K562 (cell line): Measurements from ENCODE around the gene FOXR1. TPM values are rescaled to one million over a fixed set of nuclear protein-coding genes. Genes with fewer than 3 reads are reported as not detected.

ENCODE experiments used
- ADNP ChIP-seq: fragments of 200-800 bp; sonication (Bioruptor generic); IDR thresholded peaks from 2 replicates; pipeline ENCODE4 v1.6.1; 2016; ENCODE audit warnings: missing genetic modification characterization, missing compliant biosample characterization
- BRF1 ChIP-seq: IDR thresholded peaks from 3 replicates; pipeline ENCODE4 v1.6.1; 2011; ENCODE audit warnings: borderline replicate concordance, mild to moderate bottlenecking; ENCODE audit not compliant: insufficient read length; ENCODE audit errors: extremely low read depth
- CHD1 ChIP-seq: fragments of 200-600 bp; sonication (generic); IDR thresholded peaks from one replicate; pipeline ENCODE4 v1.6.1; 2012; ENCODE audit warnings: mild to moderate bottlenecking, moderate library complexity, low read length, inconsistent platforms
- FOXK1 ChIP-seq: sonication (generic); formaldehyde crosslinking; IDR thresholded peaks from 2 replicates; pipeline ENCODE4 v1.8.0; 2022; ENCODE audit warnings: missing genetic modification reagents, mild to moderate bottlenecking, borderline replicate concordance
- GATAD2B ChIP-seq: fragments of 450-650 bp; IDR thresholded peaks from 2 replicates; pipeline ENCODE4 v1.6.1; 2017; ENCODE audit warnings: mild to moderate bottlenecking, borderline replicate concordance
- MCM7 ChIP-seq, 2 experiments: fragments of 450-650 bp; IDR thresholded peaks; 2 replicates each; pipeline ENCODE4 v1.6.1; 2016 to 2018
- MECOM ChIP-seq: fragments of 250-450 bp; sonication (Bioruptor Pico); IDR thresholded peaks from 2 replicates; pipeline ENCODE4 v1.8.0; 2022; ENCODE audit warnings: inconsistent platforms
- NFIX ChIP-seq: fragments of 250-450 bp; sonication (Bioruptor Pico); IDR thresholded peaks from 2 replicates; pipeline ENCODE4 v1.4.0; 2020; ENCODE audit warnings: low read depth, mild to moderate bottlenecking, moderate library complexity
- POLR2AphosphoS2 ChIP-seq: IDR thresholded peaks from 2 replicates; pipeline ENCODE4 v1.6.1; 2012; ENCODE audit warnings: low read length, improper control_type of control experiment
- RFX1 ChIP-seq: fragments of 450-650 bp; IDR thresholded peaks from 2 replicates; pipeline ENCODE4 v1.6.1; 2016; ENCODE audit warnings: mild to moderate bottlenecking, moderate library complexity
- SREBF2 ChIP-seq: sonication (generic); formaldehyde crosslinking; IDR thresholded peaks from 2 replicates; pipeline ENCODE4 v1.4.0; 2020; ENCODE audit warnings: mild to moderate bottlenecking, missing genetic modification reagents
- TCF7 ChIP-seq: sonication (generic); IDR thresholded peaks from 2 replicates; pipeline ENCODE4 v1.6.1; 2016; ENCODE audit warnings: antibody characterized with exemption, borderline replicate concordance
- THRA ChIP-seq: fragments of 450-650 bp; IDR thresholded peaks from 2 replicates; pipeline ENCODE4 v1.6.1; 2017; ENCODE audit warnings: mild to moderate bottlenecking, moderate library complexity
- VEZF1 ChIP-seq: fragments of 200-800 bp; sonication (Bioruptor generic); IDR thresholded peaks from 2 replicates; pipeline ENCODE4 v1.6.1; 2017; ENCODE audit warnings: missing genetic modification characterization, missing compliant biosample characterization
- ZBTB8A ChIP-seq: fragments of 450-650 bp; IDR thresholded peaks from 2 replicates; pipeline ENCODE4 v1.6.1; 2018; ENCODE audit warnings: mild to moderate bottlenecking, moderate library complexity; ENCODE audit not compliant: partially characterized antibody
- ZFX ChIP-seq: sonication (generic); formaldehyde crosslinking; IDR thresholded peaks from 2 replicates; pipeline ENCODE4 v1.8.0; 2022; ENCODE audit warnings: mild to moderate bottlenecking, missing genetic modification reagents, moderate library complexity
- ZNF124 ChIP-seq: sonication (generic); formaldehyde crosslinking; IDR thresholded peaks from 2 replicates; pipeline ENCODE4 v1.8.1; 2022; ENCODE audit warnings: missing genetic modification reagents
- ZNF146 ChIP-seq: IDR thresholded peaks from one replicate; pipeline ENCODE4 v1.6.1; 2018; ENCODE audit warnings: missing compliant biosample characterization; ENCODE audit not compliant: unreplicated experiment
- ZNF274 ChIP-seq: IDR thresholded peaks from 2 replicates; pipeline ENCODE4 v1.6.1; 2011; ENCODE audit warnings: low read depth, mild to moderate bottlenecking, low read length, moderate library complexity, borderline replicate concordance
- ZNF277 ChIP-seq: fragments of 250-450 bp; sonication (Bioruptor Pico); IDR thresholded peaks from 2 replicates; pipeline ENCODE4 v1.8.0; 2022; ENCODE audit warnings: inconsistent platforms, mild to moderate bottlenecking, moderate library complexity, borderline replicate concordance
- ZNF561 ChIP-seq: fragments of 450-650 bp; formaldehyde crosslinking; conservative IDR thresholded peaks from 2 replicates; pipeline ENCODE4 v1.4.0; 2020; ENCODE audit warnings: mild to moderate bottlenecking, moderate library complexity
- ZNF764 ChIP-seq: fragments of 250-450 bp; sonication (Bioruptor Pico); IDR thresholded peaks from 2 replicates; pipeline ENCODE4 v1.4.0; 2020; ENCODE audit warnings: low read depth, mild to moderate bottlenecking, moderate library complexity
- polyA plus RNA-seq, 8 experiments: library from polyadenylated mRNA; depleted of rRNA in 4 of 8; stranded (reverse) in 5 of 8; unstranded in 3 of 8; fragments of >200 nt; fragmentation: Nextera tagmentation in 2 of 8; fragmentation: Illumina TruSeq in 1 of 8; extraction: Ambion mirVana in 2 of 8; extraction: Trizol in 1 of 8; gene quantifications; 2 replicates each; pipeline versions ENCODE4 v1.2.1 to v1.2.3, GENCODE V29; 2011 to 2014; ENCODE audit warnings: inconsistent platforms in 1 of 8, missing spikeins in 1 of 8
- total RNA-seq, 7 experiments: library from RNA; depleted of rRNA in 6 of 7; stranded (reverse); fragments of >200 nt in 6 of 7; fragmentation: Illumina TruSeq in 2 of 7; extraction: Trizol in 2 of 7; gene quantifications; 2 replicates each; pipeline versions ENCODE4 v1.2.1 to v1.2.3, GENCODE V29; 2011 to 2021; ENCODE audit warnings: low replicate concordance in 1 of 7
- TF ChIP-seq, protein P1 (sequence below): fragments of 450-650 bp; IDR thresholded peaks from 2 replicates; pipeline ENCODE4 v1.7.1; 2018; ENCODE audit warnings: mild to moderate bottlenecking, low read depth; ENCODE audit not compliant: partially characterized antibody

FOXR1 gene
- total and polyA plus RNA-seq, 9 of the 15 experiments (the other 6 are each of a cell fraction or from before 2014, with no cell fraction given), result not detected

- TF ChIP-seq ZFX (CRISPR knock-in tag) (peak; percentile 56; the same call in 1 of the 2 replicates), CHD1 (no peak), GATAD2B (no peak; the same call in 1 of the 2 replicates), ZNF146 (CRISPR knock-in tag) (no peak), VEZF1 (no peak; the same call in 1 of the 2 replicates), ZNF124 (CRISPR knock-in tag) (no peak), MECOM (CRISPR knock-in tag) (no peak), ZNF764 (CRISPR knock-in tag) (no peak), THRA (no peak), ZBTB8A (no peak), POLR2AphosphoS2 (no peak), ADNP (tag) (no peak), SREBF2 (CRISPR knock-in tag) (no peak), NFIX (CRISPR knock-in tag) (no peak), ZNF277 (CRISPR knock-in tag) (no peak), RFX1 (peak; percentile 84; the same call in 1 of the 2 replicates), MCM7 (IDR thresholded peaks at IDR 0.05) (no peak), ZNF561 (no peak), BRF1 (no peak), FOXK1 (CRISPR knock-in tag) (no peak), TCF7 (no peak), ZNF274 (no peak)
- TF ChIP-seq, protein P1, sequence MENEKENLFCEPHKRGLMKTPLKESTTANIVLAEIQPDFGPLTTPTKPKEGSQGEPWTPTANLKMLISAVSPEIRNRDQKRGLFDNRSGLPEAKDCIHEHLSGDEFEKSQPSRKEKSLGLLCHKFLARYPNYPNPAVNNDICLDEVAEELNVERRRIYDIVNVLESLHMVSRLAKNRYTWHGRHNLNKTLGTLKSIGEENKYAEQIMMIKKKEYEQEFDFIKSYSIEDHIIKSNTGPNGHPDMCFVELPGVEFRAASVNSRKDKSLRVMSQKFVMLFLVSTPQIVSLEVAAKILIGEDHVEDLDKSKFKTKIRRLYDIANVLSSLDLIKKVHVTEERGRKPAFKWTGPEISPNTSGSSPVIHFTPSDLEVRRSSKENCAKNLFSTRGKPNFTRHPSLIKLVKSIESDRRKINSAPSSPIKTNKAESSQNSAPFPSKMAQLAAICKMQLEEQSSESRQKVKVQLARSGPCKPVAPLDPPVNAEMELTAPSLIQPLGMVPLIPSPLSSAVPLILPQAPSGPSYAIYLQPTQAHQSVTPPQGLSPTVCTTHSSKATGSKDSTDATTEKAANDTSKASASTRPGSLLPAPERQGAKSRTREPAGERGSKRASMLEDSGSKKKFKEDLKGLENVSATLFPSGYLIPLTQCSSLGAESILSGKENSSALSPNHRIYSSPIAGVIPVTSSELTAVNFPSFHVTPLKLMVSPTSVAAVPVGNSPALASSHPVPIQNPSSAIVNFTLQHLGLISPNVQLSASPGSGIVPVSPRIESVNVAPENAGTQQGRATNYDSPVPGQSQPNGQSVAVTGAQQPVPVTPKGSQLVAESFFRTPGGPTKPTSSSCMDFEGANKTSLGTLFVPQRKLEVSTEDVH, result no peak
Measured at GRCh38 chr11:118928101-118928869, 43.3 kb upstream of the FOXR1 start (continued).
